Panc1 (cell line): ENCODE data around the gene FBXL14.

Source experiments
- POLR2AphosphoS5 ChIP-seq: IDR thresholded peaks from 2 replicates; pipeline ENCODE4 v1.6.1; 2012; ENCODE audit warnings: mild to moderate bottlenecking, low read depth, low read length, moderate library complexity
- SIN3A ChIP-seq: IDR thresholded peaks from 2 replicates; pipeline ENCODE4 v1.6.1; 2012; ENCODE audit warnings: low read depth, mild to moderate bottlenecking, low read length, moderate library complexity, borderline replicate concordance; ENCODE audit not compliant: insufficient read depth
- TCF7L2 ChIP-seq: IDR thresholded peaks from 2 replicates; pipeline ENCODE4 v1.6.1; 2011; ENCODE audit warnings: mild to moderate bottlenecking, low read depth, low read length, inconsistent platforms
- TF ChIP-seq, protein P1 (sequence below): fragments of 450-650 bp; IDR thresholded peaks from 2 replicates; pipeline ENCODE4 v1.5.1; 2017; ENCODE audit warnings: mild to moderate bottlenecking
- TF ChIP-seq, protein P2 (sequence below), 2 experiments: IDR thresholded peaks; 2 replicates each; pipeline ENCODE4 v1.6.1; 2011 to 2012; ENCODE audit warnings: low read depth in 2 of 2, control low read depth in 1 of 2, low read length in 1 of 2, mild to moderate bottlenecking in 1 of 2, moderate library complexity in 1 of 2; ENCODE audit not compliant: insufficient read depth in 1 of 2

DNA sequence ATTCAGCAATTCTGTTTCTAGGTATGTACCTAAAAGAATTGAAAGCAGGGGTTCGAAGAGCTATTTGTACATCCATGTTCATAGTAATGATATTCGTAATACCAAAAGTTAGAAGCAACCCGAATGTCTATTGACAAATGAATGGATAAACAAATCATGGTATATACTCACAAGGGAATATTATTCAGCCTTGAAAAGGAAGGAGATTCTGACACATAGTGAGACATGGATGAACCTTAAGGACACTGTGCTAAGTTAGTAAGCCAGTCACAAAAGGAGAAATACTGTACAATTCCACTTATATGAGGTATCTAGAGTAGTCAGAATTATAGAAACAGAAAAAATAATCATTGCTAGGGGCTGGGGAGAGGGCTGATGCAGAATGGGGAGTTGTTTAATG is 4.4 kb upstream of the FBXL14 start:
- TF ChIP-seq, protein P1, sequence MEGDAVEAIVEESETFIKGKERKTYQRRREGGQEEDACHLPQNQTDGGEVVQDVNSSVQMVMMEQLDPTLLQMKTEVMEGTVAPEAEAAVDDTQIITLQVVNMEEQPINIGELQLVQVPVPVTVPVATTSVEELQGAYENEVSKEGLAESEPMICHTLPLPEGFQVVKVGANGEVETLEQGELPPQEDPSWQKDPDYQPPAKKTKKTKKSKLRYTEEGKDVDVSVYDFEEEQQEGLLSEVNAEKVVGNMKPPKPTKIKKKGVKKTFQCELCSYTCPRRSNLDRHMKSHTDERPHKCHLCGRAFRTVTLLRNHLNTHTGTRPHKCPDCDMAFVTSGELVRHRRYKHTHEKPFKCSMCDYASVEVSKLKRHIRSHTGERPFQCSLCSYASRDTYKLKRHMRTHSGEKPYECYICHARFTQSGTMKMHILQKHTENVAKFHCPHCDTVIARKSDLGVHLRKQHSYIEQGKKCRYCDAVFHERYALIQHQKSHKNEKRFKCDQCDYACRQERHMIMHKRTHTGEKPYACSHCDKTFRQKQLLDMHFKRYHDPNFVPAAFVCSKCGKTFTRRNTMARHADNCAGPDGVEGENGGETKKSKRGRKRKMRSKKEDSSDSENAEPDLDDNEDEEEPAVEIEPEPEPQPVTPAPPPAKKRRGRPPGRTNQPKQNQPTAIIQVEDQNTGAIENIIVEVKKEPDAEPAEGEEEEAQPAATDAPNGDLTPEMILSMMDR, result no peak
- TF ChIP-seq POLR2AphosphoS5 (no peak), TCF7L2 (no peak), SIN3A (no peak)
- TF ChIP-seq, protein P2, sequence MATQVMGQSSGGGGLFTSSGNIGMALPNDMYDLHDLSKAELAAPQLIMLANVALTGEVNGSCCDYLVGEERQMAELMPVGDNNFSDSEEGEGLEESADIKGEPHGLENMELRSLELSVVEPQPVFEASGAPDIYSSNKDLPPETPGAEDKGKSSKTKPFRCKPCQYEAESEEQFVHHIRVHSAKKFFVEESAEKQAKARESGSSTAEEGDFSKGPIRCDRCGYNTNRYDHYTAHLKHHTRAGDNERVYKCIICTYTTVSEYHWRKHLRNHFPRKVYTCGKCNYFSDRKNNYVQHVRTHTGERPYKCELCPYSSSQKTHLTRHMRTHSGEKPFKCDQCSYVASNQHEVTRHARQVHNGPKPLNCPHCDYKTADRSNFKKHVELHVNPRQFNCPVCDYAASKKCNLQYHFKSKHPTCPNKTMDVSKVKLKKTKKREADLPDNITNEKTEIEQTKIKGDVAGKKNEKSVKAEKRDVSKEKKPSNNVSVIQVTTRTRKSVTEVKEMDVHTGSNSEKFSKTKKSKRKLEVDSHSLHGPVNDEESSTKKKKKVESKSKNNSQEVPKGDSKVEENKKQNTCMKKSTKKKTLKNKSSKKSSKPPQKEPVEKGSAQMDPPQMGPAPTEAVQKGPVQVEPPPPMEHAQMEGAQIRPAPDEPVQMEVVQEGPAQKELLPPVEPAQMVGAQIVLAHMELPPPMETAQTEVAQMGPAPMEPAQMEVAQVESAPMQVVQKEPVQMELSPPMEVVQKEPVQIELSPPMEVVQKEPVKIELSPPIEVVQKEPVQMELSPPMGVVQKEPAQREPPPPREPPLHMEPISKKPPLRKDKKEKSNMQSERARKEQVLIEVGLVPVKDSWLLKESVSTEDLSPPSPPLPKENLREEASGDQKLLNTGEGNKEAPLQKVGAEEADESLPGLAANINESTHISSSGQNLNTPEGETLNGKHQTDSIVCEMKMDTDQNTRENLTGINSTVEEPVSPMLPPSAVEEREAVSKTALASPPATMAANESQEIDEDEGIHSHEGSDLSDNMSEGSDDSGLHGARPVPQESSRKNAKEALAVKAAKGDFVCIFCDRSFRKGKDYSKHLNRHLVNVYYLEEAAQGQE (IDR thresholded peaks at IDR 0.05; ENCODE audit: insufficient read depth in 1 of 2, low read depth in 2 of 2, low read length in 1 of 2), result no peak
